NCI-H1436 treated with DMSO at 0.1 percent for 48 hours (cell line): ENCODE measurements around the gene PLOD1.
"Not testable (repeated sequence)": the region's sequence is repeated elsewhere in the genome, so short reads cannot be mapped to it uniquely, and the experiment has no call there.

Source experiments
- DNase-seq: peaks from one replicate; lab custom pipeline; 2025; lab: John Stamatoyannopoulos, UW

Gene PLOD1

GRCh38 chr1:12005488-12006166 is 71.1 kb downstream of the PLOD1 start:
- no peak for DNase-seq

- no peak for DNase-seq
These were observed 71.8 kb downstream of the PLOD1 start for GRCh38 chr1:12006167-12006921.

GRCh38 chr1:12007204-12007603 is 72.7 kb downstream of the PLOD1 start:
- DNase-seq = no peak

GRCh38 chr1:12008355-12008754 is 73.8 kb downstream of the PLOD1 start:
- not testable (repeated sequence) for DNase-seq

- DNase-seq = no peak
These were observed 74.9 kb downstream of the PLOD1 start for GRCh38 chr1:12009318-12009947.

GRCh38 chr1:12010746-12011570 is 76.4 kb downstream of the PLOD1 start:
- DNase-seq = no peak

GRCh38 chr1:12011998-12012397 is 77.5 kb downstream of the PLOD1 start:
- DNase-seq = no peak

GRCh38 chr1:12012560-12013316 is 78.2 kb downstream of the PLOD1 start:
- DNase-seq = no peak

- DNase-seq = no peak
These were observed 79.8 kb downstream of the PLOD1 start for GRCh38 chr1:12014141-12014991.

GRCh38 chr1:12015001-12015491 is 80.5 kb downstream of the PLOD1 start:
- DNase-seq = no peak

- no peak for DNase-seq
These were observed 81.0 kb downstream of the PLOD1 start for GRCh38 chr1:12015499-12015898.

GRCh38 chr1:12016182-12016581 is 81.7 kb downstream of the PLOD1 start:
- no peak for DNase-seq

- no peak for DNase-seq
These were observed 85.5 kb downstream of the PLOD1 start for GRCh38 chr1:12019858-12020509.

- no peak for DNase-seq
These were observed 87.1 kb downstream of the PLOD1 start for GRCh38 chr1:12021616-12022015.

- DNase-seq = no peak
These were observed 87.5 kb downstream of the PLOD1 start for GRCh38 chr1:12022036-12022435.
